Kidney epithelial cell (primary cell): ENCODE measurements around the gene TOP3A. TPM values are rescaled to one million over a fixed set of nuclear protein-coding genes. Genes with fewer than 3 reads are reported as not detected.

Experiments
- DNase-seq: peaks from one replicate; pipeline ENCODE4 v3.0.0-alpha.2; 2010; ENCODE audit warnings: low read depth
- H3K27me3 ChIP-seq: 2 replicates; pipeline ENCODE4 v1.6.0; 2011; ENCODE audit warnings: low read length; ENCODE audit not compliant: control insufficient read depth, insufficient read depth
- H3K36me3 ChIP-seq: 2 replicates; pipeline ENCODE4 v1.5.1; 2011; ENCODE audit warnings: low read length; ENCODE audit not compliant: control insufficient read depth, insufficient read depth
- H3K4me3 ChIP-seq: 2 replicates; pipeline ENCODE4 v1.5.1; 2011; ENCODE audit warnings: low read depth, mild to moderate bottlenecking, control low read depth, low read length
- total RNA-seq: library from RNA; depleted of rRNA; stranded (reverse); fragments of >200 nt; gene quantifications from 2 replicates; pipeline ENCODE4 v1.2.3, GENCODE V29; 2015
- TF ChIP-seq, protein P1 (sequence below): IDR thresholded peaks from 2 replicates; pipeline ENCODE4 v1.5.1; 2011; ENCODE audit warnings: mild to moderate bottlenecking, moderate library complexity, low read length, control low read depth, inconsistent platforms; ENCODE audit not compliant: insufficient read depth, poor library complexity, severe bottlenecking

Gene TOP3A
- total RNA-seq, 1 donor from 2014 or later, result 35.6 TPM

- Histone ChIP-seq H3K4me3 (no peak overlapping the region), H3K27me3 (no peaks in the 10 kb centered on the region), H3K36me3 (peaks cover 8% of the 10 kb centered on the region)
- no peak for DNase-seq
- TF ChIP-seq, protein P1, sequence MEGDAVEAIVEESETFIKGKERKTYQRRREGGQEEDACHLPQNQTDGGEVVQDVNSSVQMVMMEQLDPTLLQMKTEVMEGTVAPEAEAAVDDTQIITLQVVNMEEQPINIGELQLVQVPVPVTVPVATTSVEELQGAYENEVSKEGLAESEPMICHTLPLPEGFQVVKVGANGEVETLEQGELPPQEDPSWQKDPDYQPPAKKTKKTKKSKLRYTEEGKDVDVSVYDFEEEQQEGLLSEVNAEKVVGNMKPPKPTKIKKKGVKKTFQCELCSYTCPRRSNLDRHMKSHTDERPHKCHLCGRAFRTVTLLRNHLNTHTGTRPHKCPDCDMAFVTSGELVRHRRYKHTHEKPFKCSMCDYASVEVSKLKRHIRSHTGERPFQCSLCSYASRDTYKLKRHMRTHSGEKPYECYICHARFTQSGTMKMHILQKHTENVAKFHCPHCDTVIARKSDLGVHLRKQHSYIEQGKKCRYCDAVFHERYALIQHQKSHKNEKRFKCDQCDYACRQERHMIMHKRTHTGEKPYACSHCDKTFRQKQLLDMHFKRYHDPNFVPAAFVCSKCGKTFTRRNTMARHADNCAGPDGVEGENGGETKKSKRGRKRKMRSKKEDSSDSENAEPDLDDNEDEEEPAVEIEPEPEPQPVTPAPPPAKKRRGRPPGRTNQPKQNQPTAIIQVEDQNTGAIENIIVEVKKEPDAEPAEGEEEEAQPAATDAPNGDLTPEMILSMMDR, result no peak
Observed at GRCh38 chr17:18281788-18282187, 33.0 kb downstream of the TOP3A start.

DNA sequence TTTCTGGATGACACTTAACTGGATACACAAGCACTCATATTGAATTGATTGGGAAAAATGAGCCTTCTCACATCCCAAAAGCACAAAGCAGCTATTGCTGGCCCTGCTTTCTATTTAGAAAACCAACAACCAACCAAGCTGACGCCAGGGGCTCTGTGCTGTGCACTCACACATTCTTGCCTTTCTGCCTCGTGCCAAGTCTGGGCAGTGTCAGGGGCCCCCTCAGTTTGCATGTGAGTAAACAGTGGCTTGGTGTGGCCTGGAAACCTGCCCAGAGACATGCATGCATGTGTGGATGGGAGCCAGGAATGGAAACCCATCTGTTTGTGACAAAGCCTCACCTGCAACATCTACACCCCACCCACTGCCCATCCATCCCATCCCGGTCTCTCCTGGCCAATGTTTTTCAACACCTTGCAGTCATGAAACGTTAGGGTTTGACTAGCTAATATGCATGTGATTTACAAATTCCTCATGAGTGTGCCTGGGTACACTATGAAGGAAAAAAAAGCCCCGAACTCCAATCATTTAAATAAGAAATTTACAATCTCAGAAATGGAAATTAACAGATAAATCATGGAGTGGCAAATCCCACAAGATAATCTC lies 33.9 kb downstream of the TOP3A start:
- TF ChIP-seq, protein P1, result no peak
- Histone ChIP-seq H3K4me3 (no peak overlapping the region), H3K27me3 (no peaks in the 10 kb centered on the region), H3K36me3 (peaks cover 8% of the 10 kb centered on the region)
- DNase-seq, result no peak

- TF ChIP-seq, protein P1, result no peak
- no peak overlapping the region for H3K4me3 ChIP-seq
- peaks cover 8% of the 10 kb centered on the region for H3K36me3 ChIP-seq
- no peaks in the 10 kb centered on the region for H3K27me3 ChIP-seq
- no peak for DNase-seq
Observed at GRCh38 chr17:18280249-18280648, 34.5 kb downstream of the TOP3A start.

DNA sequence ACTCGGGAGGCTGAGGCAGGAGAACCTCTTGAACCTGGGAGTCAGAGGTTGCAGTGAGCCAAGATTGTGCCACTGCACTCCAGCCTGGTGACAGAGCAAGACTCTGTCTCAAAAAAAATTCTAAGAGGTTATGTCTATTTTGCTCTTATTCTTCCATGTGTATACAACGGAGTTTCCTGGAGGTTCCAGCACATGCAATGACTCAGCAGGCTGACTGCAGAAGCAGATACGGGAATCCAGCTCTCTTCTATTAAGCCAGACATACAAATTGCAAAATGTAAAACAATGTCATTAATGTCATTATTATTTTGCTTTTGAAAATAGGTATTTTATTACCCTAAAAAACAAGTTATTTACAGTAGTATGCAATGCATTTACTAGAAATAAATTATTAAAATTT lies 35.9 kb downstream of the TOP3A start:
- no peaks in the 10 kb centered on the region for H3K27me3 ChIP-seq
- no peak for DNase-seq
- H3K36me3 ChIP-seq, result peaks cover 8% of the 10 kb centered on the region
- TF ChIP-seq, protein P1, result no peak
- H3K4me3 ChIP-seq, result no peak overlapping the region

DNA sequence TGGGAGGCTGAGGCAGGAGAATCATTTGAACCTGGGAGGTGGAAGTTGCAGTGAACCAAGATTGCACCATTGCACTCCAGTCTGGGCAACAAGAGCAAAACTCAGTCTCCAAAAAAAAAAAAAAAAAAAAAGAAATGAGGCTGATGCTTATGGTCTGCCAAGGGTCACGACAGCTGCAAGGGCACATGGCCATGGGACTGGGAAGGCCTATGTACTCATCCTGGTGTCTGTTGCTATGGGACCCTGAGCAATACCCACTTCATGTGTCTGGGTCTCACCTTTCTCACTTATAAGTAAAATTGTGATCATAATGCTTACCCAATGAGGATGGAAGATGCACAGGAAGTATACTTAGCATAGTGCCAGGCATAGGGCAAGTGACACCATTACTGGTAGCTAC lies 37.7 kb downstream of the TOP3A start:
- TF ChIP-seq, protein P1, result no peak
- DNase-seq, result no peak
- Histone ChIP-seq H3K27me3 (no peaks in the 10 kb centered on the region), H3K4me3 (no peak overlapping the region), H3K36me3 (peaks cover 6% of the 10 kb centered on the region)

- Histone ChIP-seq H3K36me3 (peaks cover 1% of the 10 kb centered on the region), H3K4me3 (no peak overlapping the region), H3K27me3 (no peaks in the 10 kb centered on the region)
- TF ChIP-seq, protein P1, result no peak
- DNase-seq, result no peak
Observed at GRCh38 chr17:18270046-18270931, 44.5 kb downstream of the TOP3A start.
